Smooth muscle cell (in vitro differentiated cells): ENCODE measurements around the gene STIMATE. TPM values are rescaled to one million over a fixed set of nuclear protein-coding genes. Genes with fewer than 3 reads are reported as not detected.

Experiments
- DNase-seq: peaks from one replicate; lab custom pipeline; 2025; ENCODE audit not compliant: unreplicated experiment; lab: John Stamatoyannopoulos, UW
- H2AFZ ChIP-seq: fragments of 200-600 bp; sonication (generic); 2 replicates; pipeline ENCODE4 v1.6.0; 2016; ENCODE audit warnings: antibody characterized with exemption, low read depth, mild to moderate bottlenecking
- H3F3A ChIP-seq: fragments of 200-600 bp; sonication (generic); 2 replicates; pipeline ENCODE4 v1.6.0; 2017; ENCODE audit warnings: antibody characterized with exemption, low read depth
- H3K27ac ChIP-seq: fragments of 200-600 bp; sonication (generic); 2 replicates; pipeline ENCODE4 v1.5.1; 2016; ENCODE audit warnings: low read depth, mild to moderate bottlenecking
- H3K27me3 ChIP-seq: fragments of 200-600 bp; sonication (generic); 2 replicates; pipeline ENCODE4 v1.6.1; 2016; ENCODE audit warnings: low read depth, mild to moderate bottlenecking
- H3K36me3 ChIP-seq: fragments of 200-600 bp; sonication (generic); 2 replicates; pipeline ENCODE4 v1.5.1; 2016; ENCODE audit warnings: low read depth
- H3K4me1 ChIP-seq: fragments of 200-600 bp; sonication (generic); 2 replicates; pipeline ENCODE4 v1.5.1; 2016; ENCODE audit warnings: low read depth
- H3K4me2 ChIP-seq: fragments of 200-600 bp; sonication (generic); 2 replicates; pipeline ENCODE4 v1.6.0; 2016; ENCODE audit warnings: mild to moderate bottlenecking
- H3K4me3 ChIP-seq: fragments of 200-600 bp; sonication (generic); 2 replicates; pipeline ENCODE4 v1.5.1; 2016; ENCODE audit warnings: mild to moderate bottlenecking
- H3K79me2 ChIP-seq: fragments of 200-600 bp; sonication (generic); 2 replicates; pipeline ENCODE4 v1.6.0; 2016; ENCODE audit warnings: low read depth, mild to moderate bottlenecking
- H3K9ac ChIP-seq: fragments of 200-600 bp; sonication (generic); 2 replicates; pipeline ENCODE4 v1.6.0; 2016; ENCODE audit warnings: low read depth
- H3K9me3 ChIP-seq: fragments of 200-600 bp; sonication (generic); replicated peaks from 2 replicates; pipeline ENCODE4 v1.5.1; 2016; ENCODE audit warnings: low read depth
- H4K20me1 ChIP-seq: fragments of 200-600 bp; sonication (generic); 2 replicates; pipeline ENCODE4 v1.6.0; 2016; ENCODE audit warnings: low read depth
- WGBS: methylation state at CpG from one replicate; pipeline ENCODE4 v1.1.7; 2016; ENCODE audit warnings: low lambda C conversion rate; 5-methylcytosine and 5-hydroxymethylcytosine counted together
- polyA plus RNA-seq: library from polyadenylated mRNA; unstranded; fragments of >200 nt; fragmentation: Nextera tagmentation; extraction: Ambion mirVana; gene quantifications from 2 replicates; pipeline ENCODE4 v1.2.1, GENCODE V29; 2016
- total RNA-seq: library from RNA; depleted of rRNA; stranded (reverse); fragments of >200 nt; gene quantifications from 2 replicates; pipeline ENCODE4 v1.2.3, GENCODE V29; 2014
- TF ChIP-seq, protein P1 (sequence below): fragments of 200-600 bp; sonication (generic); IDR thresholded peaks from 2 replicates; pipeline ENCODE4 v1.5.1; 2017; ENCODE audit warnings: borderline replicate concordance, mild to moderate bottlenecking, antibody characterized with exemption; ENCODE audit not compliant: insufficient read depth, poor library complexity, severe bottlenecking

The STIMATE gene
- total and polyA plus RNA-seq, 2 experiments from 2014 or later: 12.8 to 18.1 TPM

DNA sequence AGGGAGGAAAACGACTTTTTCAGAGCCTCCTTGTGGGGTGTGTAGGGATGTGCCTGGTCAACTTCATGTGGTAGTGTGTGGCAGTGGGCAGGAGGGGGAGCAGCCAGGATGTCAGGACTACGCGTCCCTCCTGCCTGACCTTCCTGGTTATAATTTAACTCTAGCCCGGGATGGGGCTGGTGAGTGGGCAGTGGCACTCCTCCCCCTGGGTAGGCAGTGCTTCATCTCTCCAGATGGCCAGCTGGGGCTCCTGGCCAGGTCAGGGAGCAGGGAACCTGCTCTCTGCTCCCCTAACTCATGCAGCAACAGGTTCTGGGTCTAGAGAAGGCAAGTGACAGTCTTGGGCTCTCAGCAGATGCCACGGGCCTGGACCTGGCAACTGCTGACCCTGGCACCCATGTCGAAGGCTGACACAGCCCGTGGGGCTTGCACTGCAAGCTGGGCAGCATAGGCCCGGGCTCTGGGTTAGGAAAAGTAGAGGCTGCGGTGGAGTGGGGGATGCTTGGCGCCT lies 69.4 kb downstream of the STIMATE start:
- Histone ChIP-seq H3K27me3 (no peaks in the 10 kb centered on the region), H3K9ac (no peak overlapping the region), H3K79me2 (no peaks in the 10 kb centered on the region), H3K27ac (no peak overlapping the region), H3F3A (no peaks in the 10 kb centered on the region), H4K20me1 (no peaks in the 10 kb centered on the region), H3K4me2 (no peak overlapping the region), H3K36me3 (no peaks in the 10 kb centered on the region), H3K4me3 (no peak overlapping the region), H3K4me1 (no peaks in the 10 kb centered on the region), H3K9me3 (no peaks in the 10 kb centered on the region), H2AFZ (no peak overlapping the region)
- DNase-seq: no peak
- TF ChIP-seq, protein P1, sequence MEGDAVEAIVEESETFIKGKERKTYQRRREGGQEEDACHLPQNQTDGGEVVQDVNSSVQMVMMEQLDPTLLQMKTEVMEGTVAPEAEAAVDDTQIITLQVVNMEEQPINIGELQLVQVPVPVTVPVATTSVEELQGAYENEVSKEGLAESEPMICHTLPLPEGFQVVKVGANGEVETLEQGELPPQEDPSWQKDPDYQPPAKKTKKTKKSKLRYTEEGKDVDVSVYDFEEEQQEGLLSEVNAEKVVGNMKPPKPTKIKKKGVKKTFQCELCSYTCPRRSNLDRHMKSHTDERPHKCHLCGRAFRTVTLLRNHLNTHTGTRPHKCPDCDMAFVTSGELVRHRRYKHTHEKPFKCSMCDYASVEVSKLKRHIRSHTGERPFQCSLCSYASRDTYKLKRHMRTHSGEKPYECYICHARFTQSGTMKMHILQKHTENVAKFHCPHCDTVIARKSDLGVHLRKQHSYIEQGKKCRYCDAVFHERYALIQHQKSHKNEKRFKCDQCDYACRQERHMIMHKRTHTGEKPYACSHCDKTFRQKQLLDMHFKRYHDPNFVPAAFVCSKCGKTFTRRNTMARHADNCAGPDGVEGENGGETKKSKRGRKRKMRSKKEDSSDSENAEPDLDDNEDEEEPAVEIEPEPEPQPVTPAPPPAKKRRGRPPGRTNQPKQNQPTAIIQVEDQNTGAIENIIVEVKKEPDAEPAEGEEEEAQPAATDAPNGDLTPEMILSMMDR: no peak
- WGBS: 79% methylated on average over 10 of the region's 10 CpGs

DNA sequence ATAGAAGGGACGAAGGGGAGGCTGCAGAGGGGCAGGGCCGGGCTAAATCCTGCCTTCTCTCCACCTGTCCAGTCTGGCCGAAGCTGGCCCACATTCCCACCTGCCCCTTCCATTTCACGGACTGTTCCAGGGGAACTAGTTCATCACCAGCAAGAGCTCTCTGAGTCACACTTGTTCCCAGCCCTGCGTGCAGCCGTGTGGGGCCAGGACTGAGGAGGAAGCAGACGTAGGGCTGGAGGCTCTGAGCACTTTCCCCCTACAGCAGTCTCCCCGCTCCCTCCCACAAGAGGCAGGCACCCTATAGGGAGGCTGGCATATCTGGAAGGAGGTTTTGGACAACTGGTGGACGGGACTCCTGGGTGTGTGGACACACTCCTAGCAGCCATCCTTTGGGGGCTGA lies 69.9 kb downstream of the STIMATE start:
- Histone ChIP-seq H2AFZ (no peak overlapping the region), H3K4me1 (no peaks in the 10 kb centered on the region), H3K79me2 (no peaks in the 10 kb centered on the region), H3K36me3 (no peaks in the 10 kb centered on the region), H3K4me3 (no peak overlapping the region), H4K20me1 (no peaks in the 10 kb centered on the region), H3K9ac (no peak overlapping the region), H3K27me3 (no peaks in the 10 kb centered on the region), H3K27ac (no peak overlapping the region), H3K9me3 (no peaks in the 10 kb centered on the region), H3K4me2 (no peak overlapping the region), H3F3A (no peaks in the 10 kb centered on the region)
- WGBS: 56% methylated on average over 9 of the region's 9 CpGs
- DNase-seq: no peak
- TF ChIP-seq, protein P1: no peak

DNA sequence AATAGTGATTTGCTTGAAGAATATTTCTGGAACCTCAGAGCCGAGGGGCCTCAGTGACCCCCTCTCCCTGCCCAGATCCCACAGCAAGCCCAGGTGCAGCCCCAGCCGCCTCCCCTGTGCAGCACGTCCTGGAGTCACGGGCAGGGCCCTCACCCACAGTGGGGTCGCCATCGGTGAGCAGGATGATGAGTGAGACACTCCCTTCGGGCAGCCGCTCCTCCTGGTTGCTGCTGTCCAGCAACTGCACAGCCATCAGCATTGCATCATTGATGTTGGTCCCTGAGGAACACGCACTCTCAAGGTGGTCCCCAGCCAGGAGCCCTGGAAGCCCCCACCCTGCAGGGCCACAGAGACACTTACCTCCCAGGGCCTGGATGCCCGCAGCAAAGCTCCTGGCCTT lies 73.3 kb downstream of the STIMATE start:
- Histone ChIP-seq H4K20me1 (no peaks in the 10 kb centered on the region), H3F3A (no peaks in the 10 kb centered on the region), H3K9me3 (no peaks in the 10 kb centered on the region), H3K4me3 (no peak overlapping the region), H3K4me1 (no peaks in the 10 kb centered on the region), H3K27me3 (no peaks in the 10 kb centered on the region), H3K4me2 (no peak overlapping the region), H3K27ac (no peak overlapping the region), H3K9ac (no peak overlapping the region), H3K79me2 (no peaks in the 10 kb centered on the region), H3K36me3 (no peaks in the 10 kb centered on the region), H2AFZ (no peak overlapping the region)
- 95% methylated on average over 10 of the region's 10 CpGs for WGBS
- TF ChIP-seq, protein P1: no peak
- no peak for DNase-seq

DNA sequence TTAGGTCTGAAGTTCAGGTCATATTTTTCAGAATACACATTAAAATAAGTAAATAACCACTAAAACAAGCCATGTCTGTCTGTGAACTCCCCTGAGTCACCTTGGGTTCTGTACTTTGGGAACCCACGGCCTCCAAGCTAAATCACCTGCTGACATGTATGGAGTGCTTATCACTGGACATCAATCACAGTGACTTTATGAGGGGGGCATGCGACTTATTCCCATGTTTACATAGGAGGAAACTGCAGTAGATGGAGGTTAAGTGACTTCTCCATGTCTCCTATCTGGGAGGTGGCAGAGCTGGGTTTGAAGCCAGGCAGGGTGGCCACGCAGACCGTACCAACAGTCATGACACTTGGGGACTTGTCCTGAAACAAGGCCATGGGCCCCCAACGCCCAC lies 75.0 kb downstream of the STIMATE start:
- H3K9ac ChIP-seq: no peak overlapping the region
- H4K20me1 ChIP-seq: no peaks in the 10 kb centered on the region
- no peaks in the 10 kb centered on the region for H3F3A ChIP-seq
- H3K4me2 ChIP-seq: no peak overlapping the region
- H3K9me3 ChIP-seq: no peaks in the 10 kb centered on the region
- no peak overlapping the region for H3K4me3 ChIP-seq
- no peak for DNase-seq
- H3K4me1 ChIP-seq: no peaks in the 10 kb centered on the region
- H3K36me3 ChIP-seq: no peaks in the 10 kb centered on the region
- TF ChIP-seq, protein P1: no peak
- H3K27ac ChIP-seq: no peak overlapping the region
- H2AFZ ChIP-seq: no peak overlapping the region
- H3K79me2 ChIP-seq: no peaks in the 10 kb centered on the region
- no peaks in the 10 kb centered on the region for H3K27me3 ChIP-seq
- 91% methylated on average over 5 of the region's 5 CpGs for WGBS
